ENCODE measurements around the gene KISS1R.

GRCh38 chr19:899336-900042, 17.6 kb upstream of the KISS1R start:
- TF ChIP-seq, protein P1, sequence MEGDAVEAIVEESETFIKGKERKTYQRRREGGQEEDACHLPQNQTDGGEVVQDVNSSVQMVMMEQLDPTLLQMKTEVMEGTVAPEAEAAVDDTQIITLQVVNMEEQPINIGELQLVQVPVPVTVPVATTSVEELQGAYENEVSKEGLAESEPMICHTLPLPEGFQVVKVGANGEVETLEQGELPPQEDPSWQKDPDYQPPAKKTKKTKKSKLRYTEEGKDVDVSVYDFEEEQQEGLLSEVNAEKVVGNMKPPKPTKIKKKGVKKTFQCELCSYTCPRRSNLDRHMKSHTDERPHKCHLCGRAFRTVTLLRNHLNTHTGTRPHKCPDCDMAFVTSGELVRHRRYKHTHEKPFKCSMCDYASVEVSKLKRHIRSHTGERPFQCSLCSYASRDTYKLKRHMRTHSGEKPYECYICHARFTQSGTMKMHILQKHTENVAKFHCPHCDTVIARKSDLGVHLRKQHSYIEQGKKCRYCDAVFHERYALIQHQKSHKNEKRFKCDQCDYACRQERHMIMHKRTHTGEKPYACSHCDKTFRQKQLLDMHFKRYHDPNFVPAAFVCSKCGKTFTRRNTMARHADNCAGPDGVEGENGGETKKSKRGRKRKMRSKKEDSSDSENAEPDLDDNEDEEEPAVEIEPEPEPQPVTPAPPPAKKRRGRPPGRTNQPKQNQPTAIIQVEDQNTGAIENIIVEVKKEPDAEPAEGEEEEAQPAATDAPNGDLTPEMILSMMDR (conservative IDR thresholded peaks at IDR 0.05; ENCODE audit: low read length) = no peak
- TF ChIP-seq EZH2phosphoT487 (IDR thresholded peaks at IDR 0.05; ENCODE audit: borderline replicate concordance) = no peak
